Glutamatergic neuron (in vitro differentiated cells): ENCODE measurements around the gene FBXL20. TPM values are rescaled to one million over a fixed set of nuclear protein-coding genes. Genes with fewer than 3 reads are reported as not detected.

Source experiments
- DNase-seq: peaks from one replicate; pipeline ENCODE4 v3.0.0; 2022
- H3K27ac Mint-ChIP-seq: one replicate; pipeline ENCODE4 v1.8.0; 2020; ENCODE audit warnings: mild to moderate bottlenecking, mixed read lengths, inconsistent platforms; ENCODE audit not compliant: unreplicated experiment
- H3K27me3 Mint-ChIP-seq: one replicate; pipeline ENCODE4 v1.8.0; 2020; ENCODE audit warnings: mild to moderate bottlenecking, moderate library complexity, mixed read lengths, inconsistent platforms; ENCODE audit not compliant: unreplicated experiment
- H3K36me3 Mint-ChIP-seq: one replicate; pipeline ENCODE4 v1.8.0; 2020; ENCODE audit warnings: mild to moderate bottlenecking, mixed read lengths, inconsistent platforms; ENCODE audit not compliant: unreplicated experiment
- H3K4me1 Mint-ChIP-seq: one replicate; pipeline ENCODE4 v1.8.0; 2020; ENCODE audit warnings: mild to moderate bottlenecking, low read depth, mixed read lengths, inconsistent platforms; ENCODE audit not compliant: unreplicated experiment
- H3K4me3 Mint-ChIP-seq: one replicate; pipeline ENCODE4 v1.8.0; 2020; ENCODE audit warnings: mild to moderate bottlenecking, mixed read lengths, inconsistent platforms; ENCODE audit not compliant: unreplicated experiment
- H3K9me3 Mint-ChIP-seq: one replicate; pipeline ENCODE4 v1.8.0; 2020; ENCODE audit warnings: mild to moderate bottlenecking, moderate library complexity, mixed read lengths, inconsistent platforms; ENCODE audit not compliant: unreplicated experiment
- CTCF ChIP-seq: fragments of 200-600 bp; sonication (generic); IDR thresholded peaks from one replicate; pipeline ENCODE4 v1.5.0; 2021; ENCODE audit not compliant: partially characterized antibody, unreplicated experiment
- total RNA-seq: library from RNA; stranded (reverse); fragmentation: NEBNext Ultra II Directional; extraction: Animal tissue kit (Norgen Biotek cat#: 25700); gene quantifications from one replicate; pipeline ENCODE4 v1.2.1, GENCODE V29; 2021; ENCODE audit not compliant: unreplicated experiment

FBXL20 gene
- total RNA-seq, 1 donor from 2014 or later = 31.0 TPM

GRCh38 chr17:39205112-39205526, 196.3 kb downstream of the FBXL20 start:
- H3K4me1 Mint-ChIP-seq = peaks cover 13% of the 10 kb centered on the region
- peaks cover 4% of the 10 kb centered on the region for H3K9me3 Mint-ChIP-seq
- H3K4me3 Mint-ChIP-seq = no peak overlapping the region
- no peak for DNase-seq
- no peak for TF ChIP-seq CTCF
- H3K27ac Mint-ChIP-seq = no peak overlapping the region
- peaks cover 2% of the 10 kb centered on the region for H3K27me3 Mint-ChIP-seq
- H3K36me3 Mint-ChIP-seq = no peaks in the 10 kb centered on the region

- peaks cover 8% of the 10 kb centered on the region for H3K27me3 Mint-ChIP-seq
- no peak overlapping the region for H3K4me3 Mint-ChIP-seq
- no peak overlapping the region for H3K27ac Mint-ChIP-seq
Measured at GRCh38 chr17:39204245-39204644, 197.2 kb downstream of the FBXL20 start.

More at GRCh38 chr17:39204245-39204644, 197.2 kb downstream of the FBXL20 start:
- peaks cover 15% of the 10 kb centered on the region for H3K4me1 Mint-ChIP-seq
- H3K9me3 Mint-ChIP-seq = peaks cover 9% of the 10 kb centered on the region
- no peaks in the 10 kb centered on the region for H3K36me3 Mint-ChIP-seq
- DNase-seq = no peak
- TF ChIP-seq CTCF = no peak

Other genes starting within 250 kb of the FBXL20 start
- not detected for gene PLXDC1, start 250.0 kb downstream of the FBXL20 start, total RNA-seq
- not detected for gene ARL5C, start 235.5 kb downstream of the FBXL20 start, total RNA-seq
- gene CACNB1, start 204.0 kb downstream of the FBXL20 start, total RNA-seq = 77.1 TPM
- gene RPL19, start 201.3 kb downstream of the FBXL20 start, total RNA-seq = 877 TPM
- 1.8 TPM for gene STAC2, start 175.7 kb downstream of the FBXL20 start, total RNA-seq
- 46.0 TPM for gene MED1, start 49.6 kb upstream of the FBXL20 start, total RNA-seq
- 49.8 TPM for gene CDK12, start 59.9 kb upstream of the FBXL20 start, total RNA-seq
- 6.3 TPM for gene NEUROD2, start 206.3 kb upstream of the FBXL20 start, total RNA-seq
- gene PPP1R1B, start 225.3 kb upstream of the FBXL20 start, total RNA-seq = not detected
- 48.0 TPM for gene STARD3, start 235.5 kb upstream of the FBXL20 start, total RNA-seq